Ishikawa (cell line): ENCODE results near the gene TMEM108.
A peak's percentile ranks its signal among the peaks of the same experiment; 100 is the strongest.

ENCODE experiments used
- CEBPB ChIP-seq: IDR thresholded peaks from 2 replicates; pipeline ENCODE4 v1.6.1; 2012
- EP300 ChIP-seq: IDR thresholded peaks from 2 replicates; pipeline ENCODE4 v1.6.1; 2012; ENCODE audit warnings: borderline replicate concordance
- FOXM1 ChIP-seq: IDR thresholded peaks from 2 replicates; pipeline ENCODE4 v1.6.1; 2012; ENCODE audit warnings: low read depth, borderline replicate concordance
- MAX ChIP-seq: IDR thresholded peaks from 2 replicates; pipeline ENCODE4 v1.6.1; 2012
- NFIC ChIP-seq: IDR thresholded peaks from 2 replicates; pipeline ENCODE4 v1.6.1; 2012
- TAF1 ChIP-seq: IDR thresholded peaks from 2 replicates; pipeline ENCODE4 v1.6.1; 2012; ENCODE audit warnings: low read depth, mild to moderate bottlenecking
- TEAD4 ChIP-seq: IDR thresholded peaks from 2 replicates; pipeline ENCODE4 v1.6.1; 2012
- YY1 ChIP-seq: IDR thresholded peaks from 2 replicates; pipeline ENCODE4 v1.6.1; 2012; ENCODE audit warnings: low read depth
- ZBTB7A ChIP-seq: IDR thresholded peaks from 2 replicates; pipeline ENCODE4 v1.6.1; 2012; ENCODE audit warnings: low read depth
- TF ChIP-seq, protein P1 (sequence below): IDR thresholded peaks from 2 replicates; pipeline ENCODE4 v1.6.1; 2012; ENCODE audit warnings: low read depth, mild to moderate bottlenecking
- TF ChIP-seq, protein P2 (sequence below): IDR thresholded peaks from 2 replicates; pipeline ENCODE4 v1.6.1; 2012

- TF ChIP-seq TAF1 (no peak), CEBPB (no peak), NFIC (no peak), EP300 (no peak), YY1 (no peak), ZBTB7A (no peak), MAX (no peak), TEAD4 (peak; percentile 46; the same call in 1 of the 2 replicates), FOXM1 (no peak)
- TF ChIP-seq, protein P1, sequence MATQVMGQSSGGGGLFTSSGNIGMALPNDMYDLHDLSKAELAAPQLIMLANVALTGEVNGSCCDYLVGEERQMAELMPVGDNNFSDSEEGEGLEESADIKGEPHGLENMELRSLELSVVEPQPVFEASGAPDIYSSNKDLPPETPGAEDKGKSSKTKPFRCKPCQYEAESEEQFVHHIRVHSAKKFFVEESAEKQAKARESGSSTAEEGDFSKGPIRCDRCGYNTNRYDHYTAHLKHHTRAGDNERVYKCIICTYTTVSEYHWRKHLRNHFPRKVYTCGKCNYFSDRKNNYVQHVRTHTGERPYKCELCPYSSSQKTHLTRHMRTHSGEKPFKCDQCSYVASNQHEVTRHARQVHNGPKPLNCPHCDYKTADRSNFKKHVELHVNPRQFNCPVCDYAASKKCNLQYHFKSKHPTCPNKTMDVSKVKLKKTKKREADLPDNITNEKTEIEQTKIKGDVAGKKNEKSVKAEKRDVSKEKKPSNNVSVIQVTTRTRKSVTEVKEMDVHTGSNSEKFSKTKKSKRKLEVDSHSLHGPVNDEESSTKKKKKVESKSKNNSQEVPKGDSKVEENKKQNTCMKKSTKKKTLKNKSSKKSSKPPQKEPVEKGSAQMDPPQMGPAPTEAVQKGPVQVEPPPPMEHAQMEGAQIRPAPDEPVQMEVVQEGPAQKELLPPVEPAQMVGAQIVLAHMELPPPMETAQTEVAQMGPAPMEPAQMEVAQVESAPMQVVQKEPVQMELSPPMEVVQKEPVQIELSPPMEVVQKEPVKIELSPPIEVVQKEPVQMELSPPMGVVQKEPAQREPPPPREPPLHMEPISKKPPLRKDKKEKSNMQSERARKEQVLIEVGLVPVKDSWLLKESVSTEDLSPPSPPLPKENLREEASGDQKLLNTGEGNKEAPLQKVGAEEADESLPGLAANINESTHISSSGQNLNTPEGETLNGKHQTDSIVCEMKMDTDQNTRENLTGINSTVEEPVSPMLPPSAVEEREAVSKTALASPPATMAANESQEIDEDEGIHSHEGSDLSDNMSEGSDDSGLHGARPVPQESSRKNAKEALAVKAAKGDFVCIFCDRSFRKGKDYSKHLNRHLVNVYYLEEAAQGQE, result no peak
- TF ChIP-seq, protein P2, sequence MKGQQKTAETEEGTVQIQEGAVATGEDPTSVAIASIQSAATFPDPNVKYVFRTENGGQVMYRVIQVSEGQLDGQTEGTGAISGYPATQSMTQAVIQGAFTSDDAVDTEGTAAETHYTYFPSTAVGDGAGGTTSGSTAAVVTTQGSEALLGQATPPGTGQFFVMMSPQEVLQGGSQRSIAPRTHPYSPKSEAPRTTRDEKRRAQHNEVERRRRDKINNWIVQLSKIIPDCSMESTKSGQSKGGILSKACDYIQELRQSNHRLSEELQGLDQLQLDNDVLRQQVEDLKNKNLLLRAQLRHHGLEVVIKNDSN, result no peak
These were observed 2.7 kb downstream of the TMEM108 start for GRCh38 chr3:133040696-133041523.
